H9 (cell line): ENCODE results near the gene AK8. TPM values are rescaled to one million over a fixed set of nuclear protein-coding genes. Genes with fewer than 3 reads are reported as not detected.

Experiments used
- DNase-seq: peaks from one replicate; pipeline ENCODE4 v3.0.0-alpha.2; 2017
- H2AFZ ChIP-seq: one replicate; pipeline ENCODE4 v1.6.1; 2013; ENCODE audit warnings: mild to moderate bottlenecking, low read length, control low read depth, moderate library complexity
- H2AK5ac ChIP-seq: 2 replicates; pipeline ENCODE4 v1.6.1; 2013; ENCODE audit warnings: low read length, control low read depth, mixed read lengths; ENCODE audit not compliant: insufficient read length
- H2BK120ac ChIP-seq: one replicate; pipeline ENCODE4 v1.6.1; 2013; ENCODE audit warnings: low read depth, mild to moderate bottlenecking, low read length, control low read depth, inconsistent platforms; ENCODE audit not compliant: poor library complexity, severe bottlenecking
- H2BK12ac ChIP-seq: 2 replicates; pipeline ENCODE4 v1.6.1; 2013; ENCODE audit warnings: low read length, control low read depth, mixed read lengths, low read depth; ENCODE audit not compliant: insufficient read length
- H2BK15ac ChIP-seq: 2 replicates; pipeline ENCODE4 v1.6.1; 2013; ENCODE audit warnings: low read depth, low read length, control low read depth
- H2BK20ac ChIP-seq: one replicate; pipeline ENCODE4 v1.6.1; 2013; ENCODE audit warnings: low read depth, mild to moderate bottlenecking, low read length, control low read depth, inconsistent platforms; ENCODE audit not compliant: poor library complexity, severe bottlenecking
- H2BK5ac ChIP-seq: 2 replicates; pipeline ENCODE4 v1.6.1; 2013; ENCODE audit warnings: low read length, control low read depth, mixed read lengths; ENCODE audit not compliant: insufficient read length
- H3K14ac ChIP-seq: 2 replicates; pipeline ENCODE4 v1.6.1; 2013; ENCODE audit warnings: low read length, control low read depth; ENCODE audit not compliant: insufficient read depth
- H3K18ac ChIP-seq: 2 replicates; pipeline ENCODE4 v1.6.1; 2013; ENCODE audit warnings: low read depth, mild to moderate bottlenecking, mixed read lengths, low read length, control low read depth; ENCODE audit not compliant: insufficient read length
- H3K23ac ChIP-seq: 2 replicates; pipeline ENCODE4 v1.6.1; 2013; ENCODE audit warnings: low read length, control low read depth, mixed read lengths, low read depth; ENCODE audit not compliant: insufficient read length
- H3K23me2 ChIP-seq: 2 replicates; pipeline ENCODE4 v1.6.1; 2013; ENCODE audit warnings: low read depth, mild to moderate bottlenecking, mixed read lengths, low read length, control low read depth; ENCODE audit not compliant: insufficient read length, poor library complexity, severe bottlenecking
- H3K27ac ChIP-seq: 2 replicates; pipeline ENCODE4 v1.5.1; 2013; ENCODE audit warnings: low read length, control low read depth, mixed read lengths, low read depth; ENCODE audit not compliant: insufficient read length
- H3K27me3 ChIP-seq: 2 replicates; pipeline ENCODE4 v1.6.1; 2013; ENCODE audit warnings: low read length, control low read depth, inconsistent platforms; ENCODE audit not compliant: insufficient read depth
- H3K4ac ChIP-seq: 2 replicates; pipeline ENCODE4 v1.6.1; 2013; ENCODE audit warnings: low read depth, mild to moderate bottlenecking, control low read depth, inconsistent platforms, low read length, moderate library complexity
- H3K4me1 ChIP-seq: 2 replicates; pipeline ENCODE4 v1.6.1; 2013; ENCODE audit warnings: low read length, control low read depth, inconsistent platforms; ENCODE audit not compliant: insufficient read depth
- H3K4me2 ChIP-seq: 2 replicates; pipeline ENCODE4 v1.6.1; 2013; ENCODE audit warnings: low read length, control low read depth, mixed read lengths; ENCODE audit not compliant: insufficient read length, insufficient read depth
- H3K56ac ChIP-seq: 2 replicates; pipeline ENCODE4 v1.6.1; 2013; ENCODE audit warnings: low read depth, mild to moderate bottlenecking, mixed read lengths, low read length, control low read depth; ENCODE audit not compliant: insufficient read length
- H3K79me1 ChIP-seq: 2 replicates; pipeline ENCODE4 v1.6.1; 2013; ENCODE audit warnings: low read depth, mild to moderate bottlenecking, moderate library complexity, low read length, control low read depth, inconsistent platforms; ENCODE audit not compliant: insufficient read depth, poor library complexity, severe bottlenecking
- H3K79me2 ChIP-seq: 2 replicates; pipeline ENCODE4 v1.6.1; 2013; ENCODE audit warnings: low read length, control low read depth, inconsistent platforms; ENCODE audit not compliant: insufficient read depth
- H3K9ac ChIP-seq: 2 replicates; pipeline ENCODE4 v1.6.1; 2013; ENCODE audit warnings: low read length, control low read depth, mixed read lengths; ENCODE audit not compliant: insufficient read length; ENCODE audit errors: extremely low read depth
- H3K9me3 ChIP-seq: one replicate; pipeline ENCODE4 v1.6.1; 2013; ENCODE audit warnings: low read depth, low read length, inconsistent platforms; ENCODE audit not compliant: control insufficient read depth
- H3T11ph ChIP-seq: one replicate; pipeline ENCODE4 v1.6.1; 2013; ENCODE audit warnings: mild to moderate bottlenecking, low read length, control low read depth, inconsistent platforms
- H4K20me1 ChIP-seq: one replicate; pipeline ENCODE4 v1.6.1; 2013; ENCODE audit not compliant: control insufficient read depth, insufficient read length, insufficient read depth
- H4K5ac ChIP-seq: 2 replicates; pipeline ENCODE4 v1.6.1; 2013; ENCODE audit warnings: low read depth, mild to moderate bottlenecking, mixed read lengths, low read length, control low read depth; ENCODE audit not compliant: insufficient read length
- H4K8ac ChIP-seq: replicated peaks from 2 replicates; pipeline ENCODE4 v1.6.1; 2013; ENCODE audit warnings: low read length, control low read depth, mixed read lengths, low read depth; ENCODE audit not compliant: insufficient read length
- H4K91ac ChIP-seq: 2 replicates; pipeline ENCODE4 v1.6.1; 2013; ENCODE audit warnings: low read depth, mild to moderate bottlenecking, moderate library complexity, mixed read lengths, low read length, control low read depth; ENCODE audit not compliant: insufficient read length
- H3K27ac Mint-ChIP-seq, 3 experiments: 2 replicates in 2 of 3; 3 replicates in 1 of 3; pipeline ENCODE4 v1.8.0; 2020 to 2021; ENCODE audit warnings: mixed read lengths in 3 of 3, mild to moderate bottlenecking in 1 of 3, moderate library complexity in 1 of 3
- H3K27me3 Mint-ChIP-seq: 2 replicates; pipeline ENCODE4 v1.8.0; 2021; ENCODE audit warnings: low read depth, mild to moderate bottlenecking, moderate library complexity, mixed read lengths
- H3K36me3 Mint-ChIP-seq, 3 experiments: 2 replicates in 2 of 3; 3 replicates in 1 of 3; pipeline ENCODE4 v1.8.0; 2020 to 2021; ENCODE audit warnings: low read depth in 3 of 3, mixed read lengths in 3 of 3; ENCODE audit not compliant: insufficient read depth in 1 of 3
- H3K4me1 Mint-ChIP-seq, 2 experiments: 2 replicates each; pipeline ENCODE4 v1.8.0; 2020; ENCODE audit warnings: mixed read lengths in 2 of 2
- H3K4me3 Mint-ChIP-seq, 2 experiments: 2 replicates in 1 of 2; 3 replicates in 1 of 2; pipeline ENCODE4 v1.8.0; 2020 to 2021; ENCODE audit warnings: mild to moderate bottlenecking in 2 of 2, mixed read lengths in 2 of 2, moderate library complexity in 1 of 2
- H3K9me3 Mint-ChIP-seq, 2 experiments: 2 replicates in 1 of 2; 3 replicates in 1 of 2; pipeline ENCODE4 v1.8.0; 2020; ENCODE audit warnings: mild to moderate bottlenecking in 2 of 2, mixed read lengths in 2 of 2, moderate library complexity in 1 of 2
- WGBS: extraction: QIAGEN DNeasy Blood & Tissue Kit; methylation state at CpG from one replicate; pipeline ENCODE4 v1.1.7; 2013; ENCODE audit warnings: missing lambda C conversion rate, low lambda C conversion rate, mixed read lengths; ENCODE audit not compliant: insufficient read length; ENCODE audit errors: extremely low coverage; 5-methylcytosine and 5-hydroxymethylcytosine counted together
- total RNA-seq: library from RNA; stranded (reverse); gene quantifications from 2 replicates; pipeline ENCODE4 v1.2.1, GENCODE V29; 2021
- TF ChIP-seq, protein P1 (sequence below): fragments of 200-600 bp; sonication (generic); conservative IDR thresholded peaks from 3 replicates; pipeline ENCODE4 v1.8.0; 2021; ENCODE audit warnings: antibody characterized with exemption, mild to moderate bottlenecking

Gene AK8
- total RNA-seq, 1 experiment from 2014 or later, result 0.44 TPM

DNA sequence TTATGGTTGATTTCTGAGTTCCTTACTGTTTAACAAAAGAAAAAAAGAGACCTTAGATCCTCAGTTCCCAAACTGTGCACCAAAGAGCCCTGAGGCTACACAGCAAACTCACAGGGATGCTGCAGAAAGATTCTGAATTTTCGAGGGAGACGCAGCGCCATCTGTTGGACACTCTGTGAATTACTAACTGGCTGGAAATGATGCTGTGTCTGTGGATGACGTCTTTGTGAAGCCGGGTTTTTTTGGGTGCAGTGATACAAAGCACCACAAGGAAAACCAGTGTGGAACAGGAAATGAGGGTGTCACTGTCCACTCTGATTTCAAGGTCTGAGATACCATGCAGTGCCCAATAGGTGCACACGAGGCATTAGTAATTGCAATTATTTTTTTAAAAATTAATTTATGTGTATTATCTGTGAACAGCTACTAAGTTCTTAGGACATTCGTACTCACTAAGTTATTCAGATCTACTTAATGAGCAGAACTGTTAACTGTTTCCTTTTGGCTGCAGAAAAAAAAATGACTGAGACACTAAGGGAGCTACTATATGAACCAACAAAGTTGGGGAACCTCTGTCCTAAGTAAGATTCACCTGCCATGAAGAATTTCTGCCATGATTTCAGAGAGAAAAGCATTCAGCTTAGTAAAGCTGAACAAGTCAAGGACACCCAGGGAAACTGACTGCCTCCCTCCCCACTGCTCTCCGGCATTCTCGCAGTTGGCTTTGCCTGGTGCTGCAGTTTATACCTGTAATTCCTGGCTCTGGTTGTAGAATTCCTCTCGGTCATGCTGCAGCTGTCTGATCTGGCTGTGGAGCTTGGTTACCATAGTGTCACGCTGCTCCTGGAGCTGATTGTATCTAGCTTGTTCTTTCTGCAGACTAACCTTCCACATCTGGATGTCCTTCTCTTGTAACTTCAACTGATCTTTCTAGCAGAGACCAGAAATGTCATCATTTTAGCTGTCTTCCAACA, 24.1 kb upstream of the AK8 start:
- Mint-ChIP-seq H3K36me3 (peaks cover 4 to 46% (median 41%) of the 10 kb centered on the region in 3 experiments; a peak in 6 of 7 replicates), H3K27ac (peak overlapping the region in 1 of 3 experiments; percentile 32; a peak in 4 of 7 replicates), H3K9me3 (no peaks in the 10 kb centered on the region), H3K27me3 (no peaks in the 10 kb centered on the region), H3K4me1 (peaks cover 18 to 24% of the 10 kb centered on the region in 2 experiments), H3K4me3 (no peak overlapping the region)
- H3K27me3 ChIP-seq, result no peaks in the 10 kb centered on the region
- no peaks in the 10 kb centered on the region for H3K79me2 ChIP-seq
- no peak overlapping the region for H4K91ac ChIP-seq
- H3K56ac ChIP-seq, result no peak overlapping the region
- H3K4me1 ChIP-seq, result no peaks in the 10 kb centered on the region; the same call in 1 of the 2 replicates
- no peaks in the 10 kb centered on the region for H4K20me1 ChIP-seq
- no peak overlapping the region for H2BK5ac ChIP-seq
- H4K5ac ChIP-seq, result no peak overlapping the region
- no peak overlapping the region for H2BK20ac ChIP-seq
- no peak overlapping the region for H4K8ac ChIP-seq
- no CpG with 5 or more reads among the region's 11 CpGs for WGBS
- no peak overlapping the region for H2AFZ ChIP-seq
- H3K14ac ChIP-seq, result no peak overlapping the region
- H3T11ph ChIP-seq, result no peak overlapping the region
- peak; percentile 80 for DNase-seq
- no peak overlapping the region for H2BK12ac ChIP-seq
- H3K9ac ChIP-seq, result no peak overlapping the region
- no peak overlapping the region for H3K4ac ChIP-seq
- no peak overlapping the region for H2AK5ac ChIP-seq
- no peak overlapping the region for H2BK120ac ChIP-seq
- H3K4me2 ChIP-seq, result no peak overlapping the region
- H3K18ac ChIP-seq, result no peak overlapping the region
- no peaks in the 10 kb centered on the region for H3K23me2 ChIP-seq
- TF ChIP-seq, protein P1, sequence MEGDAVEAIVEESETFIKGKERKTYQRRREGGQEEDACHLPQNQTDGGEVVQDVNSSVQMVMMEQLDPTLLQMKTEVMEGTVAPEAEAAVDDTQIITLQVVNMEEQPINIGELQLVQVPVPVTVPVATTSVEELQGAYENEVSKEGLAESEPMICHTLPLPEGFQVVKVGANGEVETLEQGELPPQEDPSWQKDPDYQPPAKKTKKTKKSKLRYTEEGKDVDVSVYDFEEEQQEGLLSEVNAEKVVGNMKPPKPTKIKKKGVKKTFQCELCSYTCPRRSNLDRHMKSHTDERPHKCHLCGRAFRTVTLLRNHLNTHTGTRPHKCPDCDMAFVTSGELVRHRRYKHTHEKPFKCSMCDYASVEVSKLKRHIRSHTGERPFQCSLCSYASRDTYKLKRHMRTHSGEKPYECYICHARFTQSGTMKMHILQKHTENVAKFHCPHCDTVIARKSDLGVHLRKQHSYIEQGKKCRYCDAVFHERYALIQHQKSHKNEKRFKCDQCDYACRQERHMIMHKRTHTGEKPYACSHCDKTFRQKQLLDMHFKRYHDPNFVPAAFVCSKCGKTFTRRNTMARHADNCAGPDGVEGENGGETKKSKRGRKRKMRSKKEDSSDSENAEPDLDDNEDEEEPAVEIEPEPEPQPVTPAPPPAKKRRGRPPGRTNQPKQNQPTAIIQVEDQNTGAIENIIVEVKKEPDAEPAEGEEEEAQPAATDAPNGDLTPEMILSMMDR, result peak; percentile 95
- H2BK15ac ChIP-seq, result no peak overlapping the region
- H3K23ac ChIP-seq, result no peak overlapping the region
- H3K79me1 ChIP-seq, result no peaks in the 10 kb centered on the region
- no peak overlapping the region for H3K27ac ChIP-seq
- H3K9me3 ChIP-seq, result no peaks in the 10 kb centered on the region
